B cell (primary cell): Measurements from ENCODE around the gene STH.

Experiments
- EZH2 ChIP-seq: IDR thresholded peaks from 2 replicates; pipeline ENCODE4 v1.6.1; 2012; ENCODE audit warnings: borderline replicate concordance, low read depth, mild to moderate bottlenecking, moderate library complexity, low read length; ENCODE audit not compliant: insufficient read depth, poor library complexity, severe bottlenecking
- TF ChIP-seq, protein P1 (sequence below): fragments of 200-600 bp; IDR thresholded peaks from one replicate; pipeline ENCODE4 v1.8.0; 2022; ENCODE audit warnings: antibody characterized with exemption, mild to moderate bottlenecking

DNA sequence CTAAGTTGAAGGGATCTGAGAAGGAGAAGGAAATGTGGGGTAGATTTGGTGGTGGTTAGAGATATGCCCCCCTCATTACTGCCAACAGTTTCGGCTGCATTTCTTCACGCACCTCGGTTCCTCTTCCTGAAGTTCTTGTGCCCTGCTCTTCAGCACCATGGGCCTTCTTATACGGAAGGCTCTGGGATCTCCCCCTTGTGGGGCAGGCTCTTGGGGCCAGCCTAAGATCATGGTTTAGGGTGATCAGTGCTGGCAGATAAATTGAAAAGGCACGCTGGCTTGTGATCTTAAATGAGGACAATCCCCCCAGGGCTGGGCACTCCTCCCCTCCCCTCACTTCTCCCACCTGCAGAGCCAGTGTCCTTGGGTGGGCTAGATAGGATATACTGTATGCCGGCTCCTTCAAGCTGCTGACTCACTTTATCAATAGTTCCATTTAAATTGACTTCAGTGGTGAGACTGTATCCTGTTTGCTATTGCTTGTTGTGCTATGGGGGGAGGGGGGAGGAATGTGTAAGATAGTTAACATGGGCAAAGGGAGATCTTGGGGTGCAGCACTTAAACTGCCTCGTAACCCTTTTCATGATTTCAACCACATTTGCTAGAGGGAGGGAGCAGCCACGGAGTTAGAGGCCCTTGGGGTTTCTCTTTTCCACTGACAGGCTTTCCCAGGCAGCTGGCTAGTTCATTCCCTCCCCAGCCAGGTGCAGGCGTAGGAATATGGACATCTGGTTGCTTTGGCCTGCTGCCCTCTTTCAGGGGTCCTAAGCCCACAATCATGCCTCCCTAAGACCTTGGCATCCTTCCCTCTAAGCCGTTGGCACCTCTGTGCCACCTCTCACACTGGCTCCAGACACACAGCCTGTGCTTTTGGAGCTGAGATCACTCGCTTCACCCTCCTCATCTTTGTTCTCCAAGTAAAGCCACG lies 28.3 kb downstream of the STH start:
- TF ChIP-seq, protein P1, sequence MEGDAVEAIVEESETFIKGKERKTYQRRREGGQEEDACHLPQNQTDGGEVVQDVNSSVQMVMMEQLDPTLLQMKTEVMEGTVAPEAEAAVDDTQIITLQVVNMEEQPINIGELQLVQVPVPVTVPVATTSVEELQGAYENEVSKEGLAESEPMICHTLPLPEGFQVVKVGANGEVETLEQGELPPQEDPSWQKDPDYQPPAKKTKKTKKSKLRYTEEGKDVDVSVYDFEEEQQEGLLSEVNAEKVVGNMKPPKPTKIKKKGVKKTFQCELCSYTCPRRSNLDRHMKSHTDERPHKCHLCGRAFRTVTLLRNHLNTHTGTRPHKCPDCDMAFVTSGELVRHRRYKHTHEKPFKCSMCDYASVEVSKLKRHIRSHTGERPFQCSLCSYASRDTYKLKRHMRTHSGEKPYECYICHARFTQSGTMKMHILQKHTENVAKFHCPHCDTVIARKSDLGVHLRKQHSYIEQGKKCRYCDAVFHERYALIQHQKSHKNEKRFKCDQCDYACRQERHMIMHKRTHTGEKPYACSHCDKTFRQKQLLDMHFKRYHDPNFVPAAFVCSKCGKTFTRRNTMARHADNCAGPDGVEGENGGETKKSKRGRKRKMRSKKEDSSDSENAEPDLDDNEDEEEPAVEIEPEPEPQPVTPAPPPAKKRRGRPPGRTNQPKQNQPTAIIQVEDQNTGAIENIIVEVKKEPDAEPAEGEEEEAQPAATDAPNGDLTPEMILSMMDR = no peak
- TF ChIP-seq EZH2 = no peak
